Stimulated activated memory B cell treated with anti-CD40 and anti-IgM and Interleukin-4, amounts not matched to agents 10 μg/mL and 1 μg/mL and 100 μg/mL, for 72 hours (primary cell): ENCODE data around the gene SDCBP2.

Experiments
- ATAC-seq: fragments of 150-1000 bp; cut with Tn5 transposase; 2 replicates; pipeline ENCODE4 v1.10.0; 2021
- H3K27ac Mint-ChIP-seq: one replicate; pipeline ENCODE4 v1.8.0; 2022; ENCODE audit warnings: mild to moderate bottlenecking, mixed read lengths
- H3K27me3 Mint-ChIP-seq: one replicate; pipeline ENCODE4 v1.8.0; 2022; ENCODE audit warnings: mixed read lengths
- H3K36me3 Mint-ChIP-seq: one replicate; pipeline ENCODE4 v1.8.0; 2022; ENCODE audit warnings: mixed read lengths
- H3K4me1 Mint-ChIP-seq: one replicate; pipeline ENCODE4 v1.8.0; 2022; ENCODE audit warnings: mixed read lengths
- H3K4me3 Mint-ChIP-seq: one replicate; pipeline ENCODE4 v1.8.0; 2022; ENCODE audit warnings: mild to moderate bottlenecking, moderate library complexity, mixed read lengths
- H3K9me3 Mint-ChIP-seq: one replicate; pipeline ENCODE4 v1.8.0; 2022; ENCODE audit warnings: mixed read lengths

The SDCBP2 gene

GRCh38 chr20:1313236-1313964, 15.5 kb downstream of the SDCBP2 start:
- ATAC-seq, result peak; percentile 70
- Mint-ChIP-seq H3K27ac (peak overlapping the region; percentile 49), H3K9me3 (no peaks in the 10 kb centered on the region), H3K4me3 (no peak overlapping the region), H3K4me1 (peaks cover 9% of the 10 kb centered on the region), H3K27me3 (no peaks in the 10 kb centered on the region), H3K36me3 (no peaks in the 10 kb centered on the region)

GRCh38 chr20:1312904-1313235, 16.1 kb downstream of the SDCBP2 start:
- Mint-ChIP-seq H3K27me3 (no peaks in the 10 kb centered on the region), H3K4me3 (no peak overlapping the region), H3K27ac (no peak overlapping the region), H3K9me3 (no peaks in the 10 kb centered on the region), H3K36me3 (no peaks in the 10 kb centered on the region), H3K4me1 (peaks cover 5% of the 10 kb centered on the region)
- ATAC-seq, result no peak

- H3K27ac Mint-ChIP-seq, result no peak overlapping the region
Observed at GRCh38 chr20:1312308-1312707, 16.6 kb downstream of the SDCBP2 start.

DNA sequence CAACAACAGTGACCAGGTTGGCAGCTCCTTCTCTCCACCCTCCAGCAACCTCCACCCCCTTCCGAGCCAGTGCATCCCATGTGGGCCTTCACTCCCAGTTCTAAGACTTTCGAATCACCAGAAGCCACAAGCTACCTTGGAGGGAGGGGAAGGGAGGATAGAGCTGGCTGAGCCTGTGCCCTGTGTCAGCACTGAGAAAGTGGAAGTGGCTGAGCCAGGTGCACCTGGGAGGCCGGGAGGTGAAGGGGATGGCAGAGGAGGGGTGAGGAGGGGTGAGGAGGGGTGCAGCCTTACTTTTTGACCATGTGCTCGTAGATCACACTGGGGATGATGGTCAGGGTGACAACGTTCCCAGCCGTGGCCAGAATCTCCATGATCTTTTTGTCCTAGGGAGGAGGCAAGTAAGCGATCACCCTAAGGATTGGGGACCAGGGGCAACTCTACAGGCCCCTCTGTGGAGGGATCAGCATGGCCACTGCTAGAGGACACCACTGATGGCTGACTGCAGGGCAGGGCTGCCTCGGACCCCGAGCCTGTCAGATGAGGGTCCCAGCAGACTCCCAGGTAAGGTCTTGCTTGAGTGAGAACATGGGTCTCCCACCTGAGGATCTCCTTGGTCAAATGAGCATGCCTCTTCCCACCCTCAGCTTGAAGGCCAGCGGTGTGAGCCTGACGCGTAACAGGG, 18.3 kb downstream of the SDCBP2 start:
- Mint-ChIP-seq H3K4me3 (no peak overlapping the region), H3K9me3 (no peaks in the 10 kb centered on the region), H3K36me3 (peaks cover under 1% of the 10 kb centered on the region), H3K4me1 (no peaks in the 10 kb centered on the region), H3K27me3 (no peaks in the 10 kb centered on the region), H3K27ac (no peak overlapping the region)
- ATAC-seq, result no peak

More at GRCh38 chr20:1312308-1312707, 16.6 kb downstream of the SDCBP2 start:
- ATAC-seq, result no peak
- no peak overlapping the region for H3K4me3 Mint-ChIP-seq
- H3K36me3 Mint-ChIP-seq, result no peaks in the 10 kb centered on the region
- no peaks in the 10 kb centered on the region for H3K27me3 Mint-ChIP-seq
- no peaks in the 10 kb centered on the region for H3K4me1 Mint-ChIP-seq
- no peaks in the 10 kb centered on the region for H3K9me3 Mint-ChIP-seq

DNA sequence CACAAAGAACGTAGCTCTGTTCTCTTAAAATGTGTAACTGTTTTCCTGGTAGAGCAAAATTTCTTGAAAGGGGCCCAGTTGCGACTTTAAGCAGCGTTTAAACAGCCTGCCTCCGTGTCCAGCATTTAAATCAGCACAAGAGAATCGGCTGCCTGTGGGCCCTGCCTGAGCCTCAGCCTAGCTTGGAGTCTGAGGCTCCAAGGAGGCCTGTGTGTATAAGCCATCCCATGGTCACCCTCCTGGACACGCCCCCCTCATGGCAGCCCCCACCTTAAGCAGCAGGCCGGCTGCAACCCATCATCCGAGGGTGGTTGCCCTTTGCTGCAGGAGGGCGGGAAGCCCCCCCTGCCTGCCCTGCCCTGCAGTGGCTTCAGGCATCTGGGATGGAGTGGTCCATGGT, 18.9 kb downstream of the SDCBP2 start:
- H3K4me3 Mint-ChIP-seq, result no peak overlapping the region
- no peaks in the 10 kb centered on the region for H3K4me1 Mint-ChIP-seq

DNA sequence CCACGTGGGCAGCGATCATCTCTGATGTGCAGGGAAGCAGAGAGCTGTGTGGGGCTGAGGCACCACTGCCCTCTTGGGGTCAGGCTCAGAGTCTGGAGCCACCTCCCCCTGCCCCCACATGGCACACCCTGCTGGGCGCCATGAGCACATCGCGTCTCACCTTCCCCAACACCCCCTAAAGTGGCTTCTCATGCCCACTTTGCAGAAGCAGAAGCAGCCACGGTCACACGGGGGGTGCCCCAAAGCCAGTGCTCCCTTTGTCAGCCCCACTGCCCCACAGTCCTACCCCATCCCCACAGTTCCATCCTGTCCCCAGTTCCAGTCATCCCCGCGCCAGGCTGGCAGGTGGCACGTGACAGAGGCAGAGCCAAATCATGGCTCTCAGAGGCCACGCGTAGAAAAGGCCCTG, 19.5 kb downstream of the SDCBP2 start:
- no peaks in the 10 kb centered on the region for H3K4me1 Mint-ChIP-seq
- H3K27me3 Mint-ChIP-seq, result no peaks in the 10 kb centered on the region
- H3K36me3 Mint-ChIP-seq, result peaks cover 12% of the 10 kb centered on the region
- H3K4me3 Mint-ChIP-seq, result no peak overlapping the region
- no peak for ATAC-seq
- H3K27ac Mint-ChIP-seq, result no peak overlapping the region
- no peaks in the 10 kb centered on the region for H3K9me3 Mint-ChIP-seq

More for the DNA sequence above, 18.9 kb downstream of the SDCBP2 start:
- peaks cover 7% of the 10 kb centered on the region for H3K36me3 Mint-ChIP-seq
- H3K27ac Mint-ChIP-seq, result no peak overlapping the region
- no peaks in the 10 kb centered on the region for H3K9me3 Mint-ChIP-seq
- no peak for ATAC-seq
- no peaks in the 10 kb centered on the region for H3K27me3 Mint-ChIP-seq

DNA sequence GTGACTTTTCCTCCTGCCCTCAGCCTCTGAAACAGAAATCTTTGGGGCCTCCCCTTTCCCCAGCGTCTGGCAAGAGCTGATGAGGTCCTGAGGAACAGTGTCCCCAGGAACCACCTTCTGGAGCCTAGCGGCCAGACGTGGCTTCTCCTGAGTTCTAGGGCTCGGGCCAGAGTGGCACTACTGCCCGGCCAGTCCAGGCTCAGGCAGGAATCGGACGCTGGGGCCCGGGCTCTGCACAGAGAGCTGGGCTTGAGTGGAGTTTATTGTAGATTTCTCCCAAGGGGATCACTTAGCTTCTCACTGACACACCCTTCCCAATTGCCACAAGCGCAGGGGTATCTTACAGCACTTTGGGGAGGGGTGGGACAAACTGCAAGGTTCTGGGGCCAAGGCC, 20.2 kb downstream of the SDCBP2 start:
- no peak overlapping the region for H3K27ac Mint-ChIP-seq
- H3K27me3 Mint-ChIP-seq, result no peaks in the 10 kb centered on the region
- no peaks in the 10 kb centered on the region for H3K9me3 Mint-ChIP-seq
- H3K4me3 Mint-ChIP-seq, result no peak overlapping the region
- no peak for ATAC-seq
- peaks cover 12% of the 10 kb centered on the region for H3K36me3 Mint-ChIP-seq
- H3K4me1 Mint-ChIP-seq, result no peaks in the 10 kb centered on the region

DNA sequence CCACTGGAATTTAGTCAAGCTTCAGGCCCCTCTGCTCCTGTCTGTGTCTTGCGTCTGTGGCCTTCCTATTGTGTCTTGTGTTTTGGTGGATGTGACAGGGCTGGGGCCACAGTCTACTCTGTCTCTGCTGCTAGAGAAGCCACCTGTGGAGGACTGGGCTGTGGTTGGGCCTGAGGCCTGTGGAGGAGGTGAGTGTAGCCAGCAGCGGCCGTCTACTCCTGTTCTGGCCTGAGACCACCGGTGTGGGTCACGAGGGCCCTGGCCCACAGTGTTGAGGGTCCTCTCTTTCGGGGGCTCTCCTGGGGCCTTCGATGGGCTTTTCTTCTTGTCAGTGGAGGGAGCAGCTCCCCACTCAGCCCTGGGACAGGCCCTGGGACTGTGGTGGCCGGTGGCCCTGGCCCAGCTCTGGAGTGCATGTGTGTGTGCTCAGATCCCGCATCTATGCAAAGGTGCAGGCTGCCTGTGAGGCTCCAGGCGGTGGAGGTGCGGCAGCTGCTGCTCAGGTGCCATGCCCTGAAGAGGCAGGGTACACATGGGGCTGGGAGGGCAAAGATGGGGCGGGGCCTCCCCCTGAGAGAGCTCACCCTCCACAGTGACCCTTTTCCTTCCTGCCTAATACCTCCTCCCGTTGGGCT, 20.8 kb downstream of the SDCBP2 start:
- Mint-ChIP-seq H3K27ac (no peak overlapping the region), H3K4me3 (no peak overlapping the region), H3K36me3 (peaks cover 12% of the 10 kb centered on the region), H3K4me1 (peaks cover 2% of the 10 kb centered on the region), H3K9me3 (no peaks in the 10 kb centered on the region), H3K27me3 (no peaks in the 10 kb centered on the region)
- no peak for ATAC-seq

GRCh38 chr20:1307571-1307971, 21.4 kb downstream of the SDCBP2 start:
- no peak for ATAC-seq
- no peaks in the 10 kb centered on the region for H3K27me3 Mint-ChIP-seq
- H3K36me3 Mint-ChIP-seq, result peaks cover 12% of the 10 kb centered on the region
- H3K27ac Mint-ChIP-seq, result no peak overlapping the region
- no peak overlapping the region for H3K4me3 Mint-ChIP-seq
- no peaks in the 10 kb centered on the region for H3K9me3 Mint-ChIP-seq
- H3K4me1 Mint-ChIP-seq, result peaks cover 7% of the 10 kb centered on the region

DNA sequence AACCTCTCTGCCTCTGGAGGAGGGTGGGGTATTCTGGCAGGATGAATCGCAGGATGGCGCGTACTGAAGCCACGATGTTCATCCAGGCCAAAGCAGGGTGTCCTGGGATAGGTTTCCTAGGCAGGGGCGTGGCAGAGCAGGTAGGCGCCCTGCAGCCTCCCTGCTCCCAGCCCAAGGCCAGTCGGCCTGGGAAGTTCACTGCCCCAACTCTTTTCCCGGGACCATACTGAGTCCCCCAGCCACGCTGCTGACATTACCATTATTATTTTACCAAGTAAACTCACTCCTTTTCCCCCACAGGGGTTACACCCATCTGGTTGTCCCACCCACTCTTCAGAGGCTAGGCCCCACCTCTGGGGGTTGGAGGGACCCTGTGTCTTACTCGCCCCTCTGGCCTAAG, 21.8 kb downstream of the SDCBP2 start:
- Mint-ChIP-seq H3K9me3 (no peaks in the 10 kb centered on the region), H3K27me3 (no peaks in the 10 kb centered on the region), H3K4me3 (no peak overlapping the region), H3K27ac (no peak overlapping the region), H3K36me3 (peaks cover 12% of the 10 kb centered on the region), H3K4me1 (peaks cover 7% of the 10 kb centered on the region)
- ATAC-seq, result no peak

DNA sequence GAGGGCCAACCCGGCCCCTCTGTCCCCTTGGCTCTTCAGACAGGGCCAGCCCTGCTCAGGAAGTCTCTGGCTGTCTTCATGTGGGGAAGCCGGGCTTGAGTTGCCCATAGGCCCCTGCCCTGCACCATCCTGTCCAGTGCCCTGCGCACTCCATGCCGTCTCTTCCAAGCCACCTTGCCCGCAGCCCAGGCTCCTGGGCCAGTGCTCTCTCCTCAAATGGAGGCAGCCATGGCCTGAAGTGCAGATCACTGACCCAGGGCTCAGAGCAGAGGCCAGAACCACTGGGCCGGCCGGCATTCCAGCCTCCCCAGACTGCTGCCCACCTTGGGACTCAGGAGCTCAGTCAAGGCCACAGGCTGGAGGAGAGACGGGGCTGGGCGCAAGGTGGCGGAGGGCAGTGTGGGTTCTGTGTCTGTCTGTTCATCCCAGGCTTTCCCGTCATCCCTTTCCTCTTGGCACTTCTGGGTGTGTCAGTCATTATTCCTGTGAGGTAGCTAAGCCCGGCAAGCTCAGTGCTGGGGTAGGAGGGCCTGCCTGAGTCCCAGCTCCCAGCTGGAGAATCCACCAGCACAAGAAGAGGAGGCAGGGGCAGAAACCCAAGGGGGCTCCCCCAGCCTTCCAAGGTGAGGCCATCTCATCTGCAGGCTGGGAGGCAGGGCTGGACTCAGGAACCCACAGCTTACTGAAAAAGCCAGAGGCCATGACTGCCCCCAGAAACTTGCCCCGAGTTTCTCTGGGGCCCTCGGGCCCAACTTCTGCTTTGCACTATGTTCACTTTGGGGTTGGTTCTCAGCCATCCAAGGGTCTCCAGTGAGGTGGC, 22.4 kb downstream of the SDCBP2 start:
- H3K4me3 Mint-ChIP-seq, result no peak overlapping the region
- no peak for ATAC-seq
- no peaks in the 10 kb centered on the region for H3K27me3 Mint-ChIP-seq
- peaks cover 12% of the 10 kb centered on the region for H3K36me3 Mint-ChIP-seq
- peaks cover 7% of the 10 kb centered on the region for H3K4me1 Mint-ChIP-seq
- H3K27ac Mint-ChIP-seq, result no peak overlapping the region
- no peaks in the 10 kb centered on the region for H3K9me3 Mint-ChIP-seq

- H3K27ac Mint-ChIP-seq, result no peak overlapping the region
- no peak overlapping the region for H3K4me3 Mint-ChIP-seq
- H3K27me3 Mint-ChIP-seq, result no peaks in the 10 kb centered on the region
- H3K9me3 Mint-ChIP-seq, result no peaks in the 10 kb centered on the region
- ATAC-seq, result no peak
- peaks cover 12% of the 10 kb centered on the region for H3K36me3 Mint-ChIP-seq
- H3K4me1 Mint-ChIP-seq, result peaks cover 13% of the 10 kb centered on the region
Observed at GRCh38 chr20:1305712-1306111, 23.2 kb downstream of the SDCBP2 start.

- H3K4me3 Mint-ChIP-seq, result no peak overlapping the region
- H3K27ac Mint-ChIP-seq, result no peak overlapping the region
- peaks cover 12% of the 10 kb centered on the region for H3K36me3 Mint-ChIP-seq
- ATAC-seq, result no peak
- no peaks in the 10 kb centered on the region for H3K9me3 Mint-ChIP-seq
- H3K27me3 Mint-ChIP-seq, result no peaks in the 10 kb centered on the region
- H3K4me1 Mint-ChIP-seq, result peaks cover 13% of the 10 kb centered on the region
Observed at GRCh38 chr20:1304710-1305515, 24.0 kb downstream of the SDCBP2 start.

DNA sequence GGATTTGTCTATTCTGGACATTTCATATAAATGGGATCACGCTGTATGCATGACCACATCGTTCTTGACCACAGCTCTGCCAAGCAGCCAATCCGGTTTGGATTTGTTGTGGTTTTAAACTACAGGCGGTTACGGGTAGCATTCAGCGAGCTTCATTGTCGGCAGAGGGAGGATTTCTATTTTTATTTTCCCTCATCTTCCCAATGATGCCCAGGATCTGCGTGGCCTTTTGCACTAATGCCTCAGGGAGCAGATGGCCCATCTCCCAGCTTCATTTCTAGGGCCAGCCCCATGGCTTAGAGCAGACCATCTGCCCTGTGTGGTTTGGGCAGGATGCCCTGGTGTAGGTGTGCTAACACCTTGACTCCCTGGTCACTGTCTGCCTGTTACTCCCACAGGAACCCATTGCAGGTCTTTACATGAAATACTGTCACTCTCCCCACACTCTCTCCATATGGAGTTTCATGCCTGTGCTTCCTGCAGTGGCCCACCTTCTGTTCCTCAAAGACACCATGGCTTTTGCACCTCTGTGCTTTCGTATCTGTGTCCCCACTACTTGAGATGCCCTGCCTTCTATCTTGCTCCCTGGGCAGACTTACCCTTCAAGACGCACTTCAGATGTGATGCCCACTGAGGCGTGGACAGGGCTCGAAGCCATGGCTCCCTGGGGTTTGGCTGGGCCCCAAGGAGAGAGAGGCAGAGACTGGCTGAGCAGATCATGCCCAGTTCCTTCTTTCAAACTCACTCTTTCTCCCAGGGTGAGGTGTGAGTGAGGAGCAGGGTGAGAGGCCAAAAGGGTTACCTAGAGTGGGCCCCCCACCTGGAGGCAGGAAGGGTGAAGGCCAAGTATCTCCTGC, 26.0 kb downstream of the SDCBP2 start:
- peaks cover 13% of the 10 kb centered on the region for H3K4me1 Mint-ChIP-seq
- H3K4me3 Mint-ChIP-seq, result no peak overlapping the region
- no peaks in the 10 kb centered on the region for H3K27me3 Mint-ChIP-seq
- H3K36me3 Mint-ChIP-seq, result peaks cover 12% of the 10 kb centered on the region
- H3K9me3 Mint-ChIP-seq, result no peaks in the 10 kb centered on the region
- no peak overlapping the region for H3K27ac Mint-ChIP-seq
- ATAC-seq, result no peak
